Activated CD4-positive, alpha-beta T cell treated with anti-CD3 and anti-CD28 coated beads, Interleukin-2, Interleukin-4, amounts not matched to agents 100 ng/mL and 50 ng/mL, durations not matched to agents 16 hours and 8 hours (primary cell): Measurements from ENCODE around the gene PPP1R13L.

Experiments
- DNase-seq: peaks from one replicate; pipeline ENCODE4 v3.0.0-alpha.2; 2020; ENCODE audit warnings: low spot score

The PPP1R13L gene

DNA sequence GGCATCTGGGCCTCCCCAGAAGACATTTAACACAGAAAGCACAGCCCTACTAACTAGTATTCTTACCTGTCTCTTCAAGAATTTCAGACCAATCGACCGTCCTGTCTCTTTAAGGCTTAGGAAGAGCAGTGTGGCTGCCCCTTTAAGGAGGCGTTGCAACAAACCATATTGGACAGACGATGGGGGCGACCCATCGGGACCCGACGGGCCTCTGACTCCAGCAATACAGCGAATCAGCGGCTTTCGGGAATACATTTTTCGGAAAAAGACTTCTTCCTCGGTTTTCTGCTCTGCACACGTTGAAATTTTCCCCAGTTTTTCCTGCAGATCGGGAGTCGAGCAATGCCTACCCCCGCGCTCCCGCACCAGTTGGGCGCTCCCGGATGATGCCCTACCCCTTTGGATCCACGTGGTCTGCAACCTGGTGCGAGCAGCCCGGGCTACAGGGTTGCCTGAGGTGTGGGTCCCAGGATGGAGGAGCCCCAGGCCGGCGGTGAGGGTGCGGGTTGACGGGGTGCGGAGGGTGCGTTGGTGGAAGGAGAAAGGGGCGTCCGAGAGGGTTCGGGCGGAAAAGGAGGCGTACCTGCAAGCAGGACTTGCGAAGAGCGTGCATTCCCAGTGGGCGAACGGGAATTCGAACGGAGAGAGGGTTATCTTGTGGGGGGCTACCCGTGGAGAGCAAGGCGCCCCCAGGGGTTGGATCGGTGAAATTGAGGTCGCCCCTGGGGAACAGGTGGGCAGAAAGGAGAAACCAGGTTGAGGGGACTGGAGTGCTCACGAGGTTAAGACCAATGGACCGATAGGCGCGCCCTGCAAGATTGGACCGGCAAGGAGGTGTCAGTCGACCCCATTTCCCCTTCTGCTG is 1.6 kb upstream of the PPP1R13L start, which contains the start of gene POLR1G:
Gene POLR1G, plus strand, starts transcription at position 419 of the 865 bp plus-strand sequence. Its CDS starts 53 bp downstream, at position 472.
- DNase-seq = peak; percentile 84

- DNase-seq = peak; percentile 84
These were observed 761 bp upstream of the PPP1R13L start for GRCh38 chr19:45405435-45406225.

GRCh38 chr19:45403781-45404556 is 900 bp downstream of the PPP1R13L start:
- peak; percentile 69 for DNase-seq

DNA sequence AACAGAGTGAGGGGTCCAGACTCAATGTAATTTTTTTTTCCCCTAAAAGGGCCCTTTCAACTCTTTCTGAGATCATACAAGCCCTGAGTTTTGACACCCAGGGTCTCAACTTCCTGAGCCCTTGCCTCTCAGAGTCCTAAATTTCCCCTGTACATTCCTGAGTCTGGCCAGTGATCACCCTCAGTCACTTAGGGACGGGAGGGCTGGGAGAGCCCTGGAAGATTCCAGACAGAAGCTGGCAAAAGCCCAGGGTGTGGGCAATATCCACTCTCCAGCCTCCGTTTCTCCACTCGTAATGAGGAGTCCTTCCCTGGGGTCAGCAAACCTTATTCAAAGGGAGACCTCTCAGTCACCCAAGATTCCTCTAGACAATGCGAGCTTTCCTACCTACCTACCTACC is 1.6 kb downstream of the PPP1R13L start:
- no peak for DNase-seq

DNA sequence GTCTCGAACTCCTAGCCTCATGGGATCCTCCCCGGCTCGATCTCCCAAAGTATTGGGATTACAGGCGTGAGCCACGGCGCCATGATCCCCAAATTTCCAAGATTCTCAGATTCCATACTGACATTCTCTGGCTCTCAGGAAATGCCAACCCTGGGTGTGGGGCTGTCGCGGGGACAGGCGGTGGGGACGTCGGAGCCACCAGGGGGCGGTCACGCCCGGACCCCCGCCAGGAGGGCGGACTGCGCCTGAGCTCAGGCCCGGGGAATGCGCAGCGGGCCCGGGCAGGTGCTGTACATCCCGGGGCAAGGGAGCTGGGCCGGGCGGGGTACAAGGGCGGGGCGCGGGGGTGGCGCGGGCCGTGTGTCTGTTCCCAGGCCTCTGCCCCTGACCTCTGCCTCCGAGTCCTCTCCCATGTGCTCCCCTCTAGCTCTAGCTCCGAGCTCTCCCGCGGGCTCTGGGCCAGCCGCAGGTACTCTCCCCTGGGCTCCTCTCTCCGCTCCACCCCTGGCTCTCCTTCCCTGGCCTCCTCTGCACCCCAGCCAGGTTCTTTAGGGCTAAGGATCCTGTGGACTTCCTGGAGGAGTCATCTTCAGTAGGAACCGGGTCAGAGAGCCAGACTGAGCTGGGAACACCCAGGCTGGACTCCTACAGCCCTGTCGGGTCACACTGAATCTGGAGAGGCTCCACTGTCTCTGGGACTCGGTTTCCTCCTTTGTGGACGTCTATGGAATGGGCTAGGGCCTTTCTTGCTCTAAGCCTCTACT is 2.4 kb downstream of the PPP1R13L start:
- DNase-seq = no peak

GRCh38 chr19:45401815-45402214 is 3.1 kb downstream of the PPP1R13L start:
- no peak for DNase-seq

GRCh38 chr19:45400192-45400591 is 4.7 kb downstream of the PPP1R13L start:
- DNase-seq = no peak

DNA sequence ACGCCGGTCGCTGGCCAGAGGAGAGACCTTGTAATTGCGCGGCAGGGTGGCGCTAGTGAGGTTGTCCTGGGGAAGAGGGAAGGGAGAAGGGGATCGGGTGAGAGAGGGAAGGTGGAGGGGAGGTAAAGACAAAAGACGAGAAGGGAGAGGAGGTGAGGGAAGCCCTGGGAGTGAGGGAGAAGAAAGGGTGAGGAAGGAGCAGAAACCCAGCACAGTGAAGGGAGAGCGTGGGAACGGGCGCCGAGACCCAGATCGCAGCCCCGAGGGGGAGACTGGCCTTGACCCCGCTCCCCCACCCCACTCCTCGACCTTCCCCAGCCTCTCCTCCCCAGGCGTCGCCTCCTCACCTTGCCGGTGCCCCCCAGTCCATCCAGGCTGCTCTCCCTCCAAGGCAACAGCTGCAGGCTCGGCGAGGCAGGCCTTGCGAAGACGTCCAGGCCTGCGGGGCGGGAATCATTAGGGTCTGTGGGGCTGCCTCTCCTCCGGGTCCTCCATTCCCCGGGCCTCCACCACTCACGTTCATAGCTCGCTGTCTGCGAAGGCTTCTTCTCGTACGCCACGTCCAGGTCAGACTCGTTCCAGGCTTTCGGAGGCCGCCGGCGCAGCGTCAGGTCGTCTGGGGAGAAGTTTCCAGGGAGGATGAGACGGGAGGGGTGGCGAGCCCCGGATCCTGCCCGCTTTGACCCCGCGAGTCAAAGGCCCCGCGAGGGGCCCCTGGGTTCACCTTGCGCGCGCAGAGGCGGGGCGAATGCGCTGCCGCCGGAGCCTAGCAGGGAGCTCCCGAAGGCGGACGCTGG is 8.8 kb downstream of the PPP1R13L start:
- DNase-seq = no peak

- DNase-seq = no peak
These were observed 12.8 kb downstream of the PPP1R13L start for GRCh38 chr19:45391871-45392665.

DNA sequence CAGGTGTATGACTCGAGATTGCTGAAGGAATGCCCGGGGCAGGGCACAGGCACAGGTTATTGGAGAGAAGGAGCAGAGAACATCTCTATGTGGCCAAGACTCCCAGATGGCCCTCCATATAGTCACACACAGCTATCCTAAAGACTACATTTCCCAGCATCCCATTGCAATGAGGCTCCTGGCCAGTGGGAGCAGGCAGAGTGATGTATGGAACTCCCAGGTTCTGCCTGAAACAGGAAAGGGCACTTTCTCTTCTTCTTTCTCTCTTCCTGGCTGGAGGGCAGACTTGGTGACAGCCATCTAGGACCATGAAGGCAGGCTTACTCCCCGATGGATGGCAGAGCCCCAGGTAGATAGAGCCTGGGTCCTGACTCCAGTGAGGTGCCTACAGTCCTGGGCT is 13.5 kb downstream of the PPP1R13L start:
- no peak for DNase-seq

DNA sequence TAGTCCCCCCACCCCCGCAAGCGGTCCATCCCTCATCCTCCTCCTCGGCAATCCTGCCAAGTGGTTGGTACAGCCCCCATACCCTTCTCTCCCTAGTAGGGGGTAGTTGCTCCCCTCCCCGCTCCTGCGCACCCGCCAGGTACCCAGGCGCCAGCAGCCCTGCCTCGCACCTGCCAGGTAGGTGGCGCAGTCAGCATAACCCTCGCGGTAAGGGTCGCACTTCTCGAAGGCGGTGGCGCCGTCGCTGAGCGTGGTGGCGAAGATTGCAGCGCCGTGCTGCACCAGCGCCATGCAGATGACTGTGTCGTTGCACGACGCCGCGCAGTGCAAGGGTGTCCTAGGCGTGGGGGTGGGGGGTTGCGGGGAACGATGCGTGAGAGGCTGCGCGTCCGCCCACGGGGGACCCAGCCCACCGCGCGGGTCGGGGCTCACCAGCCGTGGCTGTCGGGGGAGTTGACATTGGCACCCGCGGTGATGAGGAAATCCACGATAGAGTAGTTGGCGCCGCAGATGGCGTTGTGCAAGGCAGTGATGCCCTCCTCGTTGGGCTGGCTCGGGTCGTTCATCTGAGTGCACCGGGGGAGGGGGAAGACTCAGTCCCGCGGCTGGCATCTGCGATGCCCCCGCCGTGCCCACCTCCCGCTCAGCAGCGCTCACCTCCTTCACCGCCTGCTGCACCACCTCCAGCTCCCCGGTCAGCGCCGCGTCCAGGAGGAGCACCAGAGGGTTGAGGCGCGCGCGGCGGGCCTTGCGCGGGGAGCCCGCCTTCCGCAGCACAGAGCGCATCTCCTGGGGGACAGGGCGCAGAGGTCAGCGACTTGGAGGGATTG is 19.3 kb downstream of the PPP1R13L start:
- DNase-seq = no peak

DNA sequence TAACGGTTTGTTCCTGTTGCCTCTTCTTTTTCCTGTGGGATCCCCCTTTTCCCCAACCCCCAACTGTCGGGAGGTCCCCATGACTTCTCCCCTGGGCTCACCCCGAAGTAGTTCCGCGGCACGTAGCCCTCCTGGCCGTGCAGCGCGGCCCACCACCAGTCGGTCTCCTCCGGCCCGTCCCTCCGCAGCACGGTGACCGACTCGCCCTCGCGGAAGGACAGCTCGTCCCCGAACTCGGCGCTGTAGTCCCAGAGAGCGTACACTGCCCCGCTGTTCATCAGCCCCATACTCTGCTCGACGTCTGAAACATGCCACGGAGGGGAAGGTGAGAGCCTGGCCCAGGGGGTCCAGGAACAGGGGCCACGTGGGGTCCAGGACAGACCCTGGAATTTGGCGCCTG is 22.4 kb downstream of the PPP1R13L start:
- no peak for DNase-seq

DNA sequence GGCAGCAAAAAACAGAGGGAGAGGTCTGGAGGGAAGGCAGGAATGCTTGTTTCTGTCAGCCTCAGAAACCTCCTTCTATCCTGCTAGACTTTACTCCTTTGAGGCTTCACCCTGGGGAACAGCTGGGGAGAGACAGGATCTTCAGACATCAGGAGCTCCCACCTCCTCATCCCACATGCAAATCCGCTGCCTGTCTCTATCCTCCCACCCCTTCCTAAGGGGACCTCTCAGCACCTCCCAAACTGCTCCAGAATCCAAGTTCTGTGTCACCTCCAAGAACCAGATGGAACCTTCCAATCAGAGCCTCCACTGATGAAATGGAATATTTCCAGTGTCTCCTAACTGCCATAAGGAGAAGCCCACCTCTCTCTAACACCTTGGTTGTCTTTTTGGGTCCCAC is 24.8 kb downstream of the PPP1R13L start:
- no peak for DNase-seq

DNA sequence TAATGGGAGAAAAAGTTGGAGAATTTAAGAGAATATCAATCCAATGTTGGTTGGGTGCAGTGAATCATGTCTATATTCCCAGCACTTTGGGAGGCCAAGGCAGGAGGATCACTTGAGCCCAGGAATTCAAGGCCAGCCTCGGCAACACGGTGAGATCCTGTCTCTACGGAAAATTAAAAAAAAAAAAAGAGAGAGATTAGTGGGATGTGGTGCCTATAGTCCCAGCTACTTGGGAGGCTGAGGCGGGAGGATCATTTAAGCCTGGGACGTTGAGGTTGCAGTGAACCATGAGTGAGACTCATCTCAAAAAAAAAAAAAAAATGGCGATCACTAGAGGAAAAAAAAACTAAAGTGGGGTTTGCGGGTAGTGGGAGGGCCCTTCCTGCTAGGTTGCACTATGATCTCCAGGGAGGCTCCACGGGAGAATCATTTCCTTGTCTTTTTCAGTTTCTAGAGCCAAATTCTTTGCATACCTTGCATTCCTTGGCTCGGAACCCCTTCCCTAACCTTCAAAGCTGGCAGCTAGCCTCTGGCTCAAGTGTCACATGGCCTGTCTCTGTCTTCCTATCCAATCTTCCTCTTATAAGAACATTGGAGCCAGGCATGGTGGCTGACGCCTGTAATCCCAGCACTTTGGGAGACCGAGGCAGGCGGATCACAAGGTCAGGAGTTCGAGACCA is 28.7 kb downstream of the PPP1R13L start:
- DNase-seq = no peak

DNA sequence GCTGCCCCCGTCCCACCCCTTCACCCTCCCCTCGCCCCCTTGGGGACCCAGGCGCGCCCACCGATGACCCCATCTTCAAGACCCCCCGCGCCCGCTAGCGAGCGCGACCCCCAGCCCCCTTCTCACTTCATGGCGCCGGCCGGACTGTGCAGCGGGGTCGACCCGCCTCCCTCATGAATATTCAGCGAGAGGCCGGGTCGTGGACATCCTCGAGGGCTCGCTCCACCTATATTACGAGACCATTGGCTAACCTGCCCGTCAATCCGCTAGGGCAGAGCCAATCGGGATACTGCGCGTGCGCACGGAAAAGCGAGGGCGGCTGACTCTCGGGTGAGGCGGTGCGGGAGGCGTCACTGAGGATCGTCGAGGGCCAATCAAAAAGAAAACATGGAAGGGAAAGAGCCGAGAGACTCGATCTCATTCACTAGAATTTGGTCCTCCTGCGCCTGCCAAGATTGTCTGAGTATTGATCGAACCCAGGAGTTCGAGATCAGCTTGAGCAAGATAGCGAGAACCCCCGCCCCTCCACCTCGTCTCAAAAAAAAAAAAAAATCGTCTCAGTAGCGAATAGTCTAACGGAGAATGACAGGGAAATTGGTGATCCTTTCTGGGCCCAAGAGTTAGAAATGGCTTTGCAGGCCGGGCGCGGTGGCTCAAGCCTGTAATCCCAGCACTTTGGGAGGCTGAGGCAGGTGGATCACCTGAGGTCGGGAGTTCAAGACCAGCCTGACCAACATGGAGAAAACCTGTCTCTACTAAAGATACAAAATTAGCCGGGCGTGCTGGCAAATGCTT is 34.3 kb downstream of the PPP1R13L start, which contains the start of gene ERCC2:
Gene ERCC2, minus strand, starts transcription at position 164 of the 795 bp plus-strand sequence. Its CDS starts 33 bp downstream, at position 131.
- DNase-seq = peak; percentile 100

- no peak for DNase-seq
These were observed 36.0 kb downstream of the PPP1R13L start for GRCh38 chr19:45368737-45369340.

- no peak for DNase-seq
These were observed 36.7 kb downstream of the PPP1R13L start for GRCh38 chr19:45368127-45368526.
